B cell (primary cell): ENCODE measurements around the gene TRIM44. TPM values are rescaled to one million over a fixed set of nuclear protein-coding genes. Genes with fewer than 3 reads are reported as not detected.

ENCODE experiments used
- ATAC-seq: fragments of 200-7000 bp; cut with Tn5 transposase; one replicate; pipeline ENCODE4 v1.10.0; 2021; ENCODE audit warnings: low read depth, mild to moderate bottlenecking, moderate number of reproducible peaks, moderate library complexity
- CTCF ChIA-PET: fragments of 350-600 bp; sonication (Branson Sonifier 250); formaldehyde crosslinking; loops from one replicate; lab custom pipeline; 2021; ENCODE audit warnings: antibody characterized with exemption, inconsistent platforms; lab: Charles Lee
- POLR2A ChIA-PET: fragments of 350-600 bp; sonication (Branson Sonifier 250); formaldehyde crosslinking; loops from one replicate; lab custom pipeline; 2021; ENCODE audit warnings: antibody characterized with exemption; lab: Charles Lee
- DNase-seq: peaks from one replicate; pipeline ENCODE4 v3.0.0; 2013
- H2AFZ ChIP-seq: 2 replicates; pipeline ENCODE4 v1.6.1; 2012; ENCODE audit warnings: mild to moderate bottlenecking, low read depth, low read length; ENCODE audit not compliant: insufficient read depth, poor library complexity, severe bottlenecking
- H3K27ac ChIP-seq, 2 donors: 1 replicate in 1 of 2; 2 replicates in 1 of 2; pipeline ENCODE4 v1.5.1; 2012 to 2013; ENCODE audit warnings: low read length in 2 of 2, mild to moderate bottlenecking in 2 of 2, moderate library complexity in 1 of 2
- H3K27me3 ChIP-seq, 4 experiments: fragments of 200-600 bp in 1 of 4; sonication (generic) in 1 of 4; replicated peaks in 1 of 4; 1 replicate in 2 of 4; 2 replicates in 2 of 4; pipeline versions ENCODE4 v1.6.1 to v1.7.0; 2013 to 2016; ENCODE audit warnings: low read length in 3 of 4, mild to moderate bottlenecking in 2 of 4, mixed read lengths in 1 of 4, moderate library complexity in 1 of 4; ENCODE audit not compliant: insufficient read depth in 4 of 4, control insufficient read depth in 3 of 4; ENCODE audit errors: control extremely low read depth in 1 of 4
- H3K36me3 ChIP-seq, 2 experiments: replicated peaks in 1 of 2; 1 replicate in 1 of 2; 2 replicates in 1 of 2; pipeline versions ENCODE4 v1.6.1 to v1.7.1; 2013; ENCODE audit warnings: low read length in 1 of 2; ENCODE audit not compliant: insufficient read depth in 2 of 2, control insufficient read depth in 1 of 2; ENCODE audit errors: control extremely low read depth in 1 of 2, extremely low read depth in 1 of 2
- H3K4me1 ChIP-seq, 2 donors: fragments of 200-600 bp in 1 of 2; sonication (generic) in 1 of 2; 1 replicate in 1 of 2; 2 replicates in 1 of 2; pipeline versions ENCODE4 v1.5.1 to v1.6.1; 2013 to 2017; ENCODE audit warnings: low read length in 2 of 2; ENCODE audit not compliant: control insufficient read depth in 2 of 2, insufficient read depth in 2 of 2
- H3K4me2 ChIP-seq: replicated peaks from 2 replicates; pipeline ENCODE3; 2012; ENCODE audit warnings: mild to moderate bottlenecking, low read depth, low read length; ENCODE audit not compliant: poor library complexity, severe bottlenecking
- H3K4me3 ChIP-seq, 5 experiments: fragments of 200-600 bp in 1 of 5; sonication (generic) in 1 of 5; 1 replicate in 3 of 5; 2 replicates in 2 of 5; pipeline versions ENCODE4 v1.5.1 to v1.7.0; 2011 to 2016; ENCODE audit warnings: low read length in 4 of 5, mild to moderate bottlenecking in 4 of 5, low read depth in 2 of 5, control low read depth in 1 of 5, moderate library complexity in 1 of 5; ENCODE audit not compliant: insufficient read depth in 1 of 5; ENCODE audit errors: control extremely low read depth in 1 of 5, extremely low read depth in 1 of 5
- H3K79me2 ChIP-seq: fragments of 200-600 bp; sonication (generic); one replicate; pipeline ENCODE4 v1.6.0; 2016; ENCODE audit warnings: low read length; ENCODE audit not compliant: control insufficient read depth, insufficient read depth
- H3K9ac ChIP-seq: fragments of 200-600 bp; sonication (generic); 2 replicates; pipeline ENCODE4 v1.6.1; 2017; ENCODE audit warnings: mild to moderate bottlenecking, low read length, moderate library complexity
- H3K9me3 ChIP-seq, 3 donors: one replicate each; pipeline versions ENCODE4 v1.6.1 to v1.7.1; 2013; ENCODE audit warnings: low read length in 2 of 3; ENCODE audit not compliant: control insufficient read depth in 2 of 3, insufficient read depth in 1 of 3; ENCODE audit errors: control extremely low read depth in 1 of 3
- H4K20me1 ChIP-seq: 2 replicates; pipeline ENCODE4 v1.6.0; 2012; ENCODE audit warnings: mild to moderate bottlenecking, low read length; ENCODE audit not compliant: insufficient read depth, control insufficient read depth, poor library complexity, severe bottlenecking
- H3K27ac Mint-ChIP-seq: one replicate; pipeline ENCODE4 v1.8.0; 2021; ENCODE audit warnings: mixed read lengths
- H3K27me3 Mint-ChIP-seq: one replicate; pipeline ENCODE4 v1.8.0; 2021; ENCODE audit warnings: mixed read lengths
- H3K4me1 Mint-ChIP-seq: one replicate; pipeline ENCODE4 v1.8.0; 2021; ENCODE audit warnings: mixed read lengths
- H3K4me3 Mint-ChIP-seq: one replicate; pipeline ENCODE4 v1.8.0; 2021; ENCODE audit warnings: mixed read lengths
- H3K9me3 Mint-ChIP-seq: one replicate; pipeline ENCODE4 v1.8.0; 2022; ENCODE audit warnings: mixed read lengths; ENCODE audit not compliant: insufficient read depth
- CTCF ChIP-seq: fragments of 200-600 bp; IDR thresholded peaks from one replicate; pipeline ENCODE4 v1.8.0; 2022; ENCODE audit warnings: antibody characterized with exemption, mild to moderate bottlenecking
- EZH2 ChIP-seq: IDR thresholded peaks from 2 replicates; pipeline ENCODE4 v1.6.1; 2012; ENCODE audit warnings: borderline replicate concordance, low read depth, mild to moderate bottlenecking, moderate library complexity, low read length; ENCODE audit not compliant: insufficient read depth, poor library complexity, severe bottlenecking
- WGBS: methylation state at CpG from one replicate; pipeline ENCODE4 v1.1.5; 2013; ENCODE audit warnings: missing lambda C conversion rate; ENCODE audit not compliant: insufficient coverage; 5-methylcytosine and 5-hydroxymethylcytosine counted together
- intact Hi-C: fragments of 100-400 bp; cut with micrococcal nuclease; formaldehyde crosslinking; loops from one replicate; pipeline ENCODE4 v1.10.0; 2022
- polyA plus RNA-seq: library from polyadenylated mRNA; depleted of rRNA; stranded (reverse); fragments of >200 nt; gene quantifications from 2 replicates; pipeline ENCODE4 v1.2.3, GENCODE V29; 2012
- total RNA-seq, 2 donors: library from RNA; stranded (reverse); fragments of 120-200 nt in 1 of 2; gene quantifications; 1 replicate in 1 of 2; 2 replicates in 1 of 2; pipeline versions ENCODE4 v1.2.3 to v1.2.4, GENCODE V29; 2013 to 2022

The TRIM44 gene
- total and polyA plus RNA-seq, 2 donors (not counting 1 experiment from before 2014, with no cell fraction given): 39.1 to 71.1 TPM

GRCh38 chr11:35842958-35843357, 180.4 kb downstream of the TRIM44 start:
- ATAC-seq: no peak
- Mint-ChIP-seq H3K27ac (no peak overlapping the region), H3K4me1 (no peaks in the 10 kb centered on the region), H3K4me3 (no peak overlapping the region), H3K27me3 (peaks cover 24% of the 10 kb centered on the region), H3K9me3 (no peaks in the 10 kb centered on the region)
- ChIA-PET CTCF (interaction anchor here (1.5 kb wide), 1 partner anchor 21 kb away, joined by 4 read pairs; no protein-coding TSS in a partner anchor), POLR2A (no interaction called here)
- intact Hi-C loops: no loop called here
- peaks cover 0 to 15% (median 1%) of the 10 kb centered on the region in 4 experiments for H3K27me3 ChIP-seq
- DNase-seq: no peak
- no peak overlapping the region for H3K4me3 ChIP-seq
- no peaks in the 10 kb centered on the region for H4K20me1 ChIP-seq
- H3K9ac ChIP-seq: no peak overlapping the region
- WGBS: no CpG with 5 or more reads among the region's 1 CpG
- no peaks in the 10 kb centered on the region for H3K36me3 ChIP-seq
- H3K4me2 ChIP-seq: no peak overlapping the region
- peaks cover 0 to 2% (median 0%) of the 10 kb centered on the region in 3 donors for H3K9me3 ChIP-seq
- TF ChIP-seq EZH2: no peak
- H3K4me1 ChIP-seq: no peaks in the 10 kb centered on the region
- no peak overlapping the region for H3K27ac ChIP-seq
- H2AFZ ChIP-seq: no peak overlapping the region
- no peaks in the 10 kb centered on the region for H3K79me2 ChIP-seq

- Histone ChIP-seq H4K20me1 (no peaks in the 10 kb centered on the region), H3K27me3 (peaks cover 0 to 18% (median 1%) of the 10 kb centered on the region in 4 experiments), H2AFZ (no peak overlapping the region), H3K9me3 (peaks cover 0 to 2% (median 0%) of the 10 kb centered on the region in 3 donors), H3K27ac (no peak overlapping the region), H3K4me1 (no peaks in the 10 kb centered on the region), H3K4me3 (no peak overlapping the region), H3K79me2 (no peaks in the 10 kb centered on the region), H3K36me3 (no peaks in the 10 kb centered on the region), H3K4me2 (no peak overlapping the region), H3K9ac (no peak overlapping the region)
- H3K4me3 Mint-ChIP-seq: no peak overlapping the region
- ChIA-PET POLR2A (no interaction called here), CTCF (no interaction called here)
- no peaks in the 10 kb centered on the region for H3K4me1 Mint-ChIP-seq
- ATAC-seq: no peak
- WGBS: no CpG with 5 or more reads among the region's 4 CpGs
- no peaks in the 10 kb centered on the region for H3K9me3 Mint-ChIP-seq
- peaks cover 23% of the 10 kb centered on the region for H3K27me3 Mint-ChIP-seq
- intact Hi-C loops: no loop called here
- TF ChIP-seq EZH2 (no peak), CTCF (no peak)
- no peak overlapping the region for H3K27ac Mint-ChIP-seq
- DNase-seq: no peak
Measured at GRCh38 chr11:35844579-35844978, 182.0 kb downstream of the TRIM44 start.
